IgD-negative memory B cell (primary cell): Measurements from ENCODE around the gene CEP55. TPM values are rescaled to one million over a fixed set of nuclear protein-coding genes. Genes with fewer than 3 reads are reported as not detected.

Experiments
- H3K27ac Mint-ChIP-seq, 3 donors: one replicate each; pipeline ENCODE4 v1.8.0; 2020 to 2022; ENCODE audit warnings: mild to moderate bottlenecking in 3 of 3, mixed read lengths in 3 of 3, moderate library complexity in 1 of 3
- H3K27me3 Mint-ChIP-seq: one replicate; pipeline ENCODE4 v1.8.0; 2021; ENCODE audit warnings: mixed read lengths
- H3K36me3 Mint-ChIP-seq: one replicate; pipeline ENCODE4 v1.8.0; 2020; ENCODE audit warnings: mild to moderate bottlenecking, mixed read lengths
- H3K4me1 Mint-ChIP-seq, 3 donors: one replicate each; pipeline ENCODE4 v1.8.0; 2020 to 2022; ENCODE audit warnings: mixed read lengths in 3 of 3, mild to moderate bottlenecking in 1 of 3
- H3K4me3 Mint-ChIP-seq, 4 donors: one replicate each; pipeline ENCODE4 v1.8.0; 2020 to 2022; ENCODE audit warnings: mild to moderate bottlenecking in 4 of 4, mixed read lengths in 4 of 4, moderate library complexity in 3 of 4
- H3K9me3 Mint-ChIP-seq, 3 donors: one replicate each; pipeline ENCODE4 v1.8.0; 2020 to 2021; ENCODE audit warnings: mixed read lengths in 3 of 3, mild to moderate bottlenecking in 1 of 3
- polyA plus RNA-seq: library from polyadenylated mRNA; unstranded; fragments of 300-500 nt; fragmentation: Illumina TruSeq; gene quantifications from one replicate; pipeline ENCODE4 v1.2.3, GENCODE V29; 2021

Gene CEP55
- polyA plus RNA-seq = 0.53 TPM

DNA sequence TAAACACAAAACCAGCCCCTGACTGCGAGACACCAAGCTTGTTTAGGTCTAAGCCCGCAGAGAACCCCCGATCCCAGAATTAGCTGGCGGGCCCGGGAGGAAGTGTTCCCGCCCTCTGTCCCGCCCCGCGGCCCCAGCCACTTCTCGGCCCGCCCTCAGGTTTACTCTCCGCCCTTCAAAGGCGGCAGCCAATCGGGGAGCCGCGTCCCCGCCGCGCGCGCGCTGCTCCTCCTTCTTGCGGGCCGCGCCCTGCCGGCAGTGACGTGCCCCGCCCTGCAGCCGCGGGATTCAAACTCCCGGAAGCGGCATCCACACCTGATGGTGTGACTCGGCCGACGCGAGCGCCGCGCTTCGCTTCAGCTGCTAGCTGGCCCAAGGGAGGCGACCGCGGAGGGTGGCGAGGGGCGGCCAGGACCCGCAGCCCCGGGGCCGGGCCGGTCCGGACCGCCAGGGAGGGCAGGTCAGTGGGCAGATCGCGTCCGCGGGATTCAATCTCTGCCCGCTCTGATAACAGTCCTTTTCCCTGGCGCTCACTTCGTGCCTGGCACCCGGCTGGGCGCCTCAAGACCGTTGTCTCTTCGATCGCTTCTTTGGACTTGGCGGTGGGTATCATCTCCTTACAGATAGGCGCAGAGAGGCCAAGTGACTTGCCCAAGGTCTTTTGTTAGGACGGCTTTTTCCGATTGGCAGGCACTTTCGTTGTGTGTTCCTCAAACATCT lies at the start of gene CEP55:
Gene CEP55, plus strand, starts transcription at position 291 of the 720 bp plus-strand sequence. CDS start 3,440 bp downstream, outside the sequence.
- peak within 1 kb of the TSS; percentile 85 to 97 (median 92) for H3K4me3 Mint-ChIP-seq

GRCh38 chr10:93447019-93447418 lies 49.4 kb upstream of the CEP55 start:
- Mint-ChIP-seq H3K27me3 (no peaks in the 10 kb centered on the region), H3K4me3 (no peak overlapping the region), H3K9me3 (no peaks in the 10 kb centered on the region), H3K27ac (peak overlapping the region in 1 of 3 donors; percentile 59), H3K4me1 (peaks cover 0 to 3% (median 2%) of the 10 kb centered on the region in 3 donors), H3K36me3 (peaks cover 2% of the 10 kb centered on the region)

More for the DNA sequence above, at the start of gene CEP55:
- H3K27ac Mint-ChIP-seq = peak within 1 kb of the TSS in 2 of 3 donors; percentile 66 to 91
- H3K9me3 Mint-ChIP-seq = no peaks in the 10 kb centered on the region
- no peaks in the 10 kb centered on the region for H3K36me3 Mint-ChIP-seq
- H3K27me3 Mint-ChIP-seq = no peaks in the 10 kb centered on the region
- H3K4me1 Mint-ChIP-seq = peaks cover 11 to 23% (median 12%) of the 10 kb centered on the region in 3 donors

DNA sequence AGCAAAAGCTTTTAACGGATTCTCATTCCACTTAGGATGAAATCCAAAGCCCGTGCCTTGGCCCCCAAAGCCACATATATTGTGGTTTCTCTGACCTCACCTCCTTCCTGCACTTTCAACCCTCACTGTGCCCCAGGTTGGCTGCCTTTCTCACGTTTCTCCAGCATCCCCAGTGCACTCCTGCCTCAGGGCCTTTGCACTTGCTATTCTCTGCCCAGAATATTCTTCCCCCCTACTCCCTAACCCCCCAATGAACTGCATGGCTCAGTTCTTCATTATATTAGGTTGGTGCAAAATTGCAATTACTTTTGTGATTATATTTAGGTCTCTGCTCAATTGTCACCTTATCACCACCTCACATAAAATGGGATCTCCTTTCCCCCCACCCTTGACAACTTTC lies 48.4 kb upstream of the CEP55 start:
- H3K4me1 Mint-ChIP-seq = peaks cover 0 to 5% (median 3%) of the 10 kb centered on the region in 3 donors
- no peaks in the 10 kb centered on the region for H3K9me3 Mint-ChIP-seq
- no peak overlapping the region for H3K27ac Mint-ChIP-seq
- H3K27me3 Mint-ChIP-seq = no peaks in the 10 kb centered on the region
- H3K36me3 Mint-ChIP-seq = peaks cover 2% of the 10 kb centered on the region
- H3K4me3 Mint-ChIP-seq = no peak overlapping the region

GRCh38 chr10:93451244-93451947 lies 45.0 kb upstream of the CEP55 start:
- Mint-ChIP-seq H3K4me3 (no peak overlapping the region), H3K27me3 (no peaks in the 10 kb centered on the region), H3K9me3 (no peaks in the 10 kb centered on the region), H3K36me3 (peaks cover 2% of the 10 kb centered on the region), H3K27ac (no peak overlapping the region), H3K4me1 (peaks cover 0 to 5% (median 0%) of the 10 kb centered on the region in 3 donors)

GRCh38 chr10:93452143-93452542 lies 44.3 kb upstream of the CEP55 start:
- Mint-ChIP-seq H3K4me3 (no peak overlapping the region), H3K27ac (no peak overlapping the region), H3K36me3 (peaks cover 2% of the 10 kb centered on the region), H3K9me3 (no peaks in the 10 kb centered on the region), H3K4me1 (peaks cover 0 to 5% (median 0%) of the 10 kb centered on the region in 3 donors), H3K27me3 (no peaks in the 10 kb centered on the region)

GRCh38 chr10:93454146-93454545 lies 42.3 kb upstream of the CEP55 start:
- Mint-ChIP-seq H3K27ac (no peak overlapping the region), H3K9me3 (no peaks in the 10 kb centered on the region), H3K36me3 (peaks cover 2% of the 10 kb centered on the region), H3K27me3 (no peaks in the 10 kb centered on the region), H3K4me1 (peaks cover 0 to 5% (median 0%) of the 10 kb centered on the region in 3 donors), H3K4me3 (no peak overlapping the region)

DNA sequence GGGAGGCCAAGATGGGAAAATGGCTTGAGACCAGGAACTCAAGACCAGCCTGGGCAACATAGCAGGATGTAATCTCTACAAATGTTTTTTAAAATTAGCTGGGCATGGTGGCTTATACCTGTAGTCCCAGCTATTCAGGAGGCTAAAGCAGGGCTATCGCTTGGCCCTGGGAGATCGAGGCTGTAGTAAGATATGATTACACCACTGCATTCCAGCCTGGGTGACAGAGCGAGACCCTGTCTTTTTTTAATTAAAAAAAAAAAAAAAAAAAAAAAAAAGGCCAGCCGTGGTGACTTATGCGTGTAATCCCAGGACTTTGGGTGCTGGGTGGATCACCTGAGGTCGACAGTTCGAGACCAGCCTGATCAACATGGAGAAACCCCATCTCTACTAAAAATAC lies 41.7 kb upstream of the CEP55 start:
- Mint-ChIP-seq H3K36me3 (peaks cover 2% of the 10 kb centered on the region), H3K4me3 (no peak overlapping the region), H3K27ac (no peak overlapping the region), H3K27me3 (no peaks in the 10 kb centered on the region), H3K9me3 (no peaks in the 10 kb centered on the region), H3K4me1 (peaks cover 0 to 5% (median 0%) of the 10 kb centered on the region in 3 donors)

- Mint-ChIP-seq H3K9me3 (no peaks in the 10 kb centered on the region), H3K4me1 (peaks cover 0 to 10% (median 0%) of the 10 kb centered on the region in 3 donors), H3K4me3 (no peak overlapping the region), H3K27me3 (no peaks in the 10 kb centered on the region), H3K27ac (no peak overlapping the region), H3K36me3 (no peaks in the 10 kb centered on the region)
These were observed 39.9 kb upstream of the CEP55 start for GRCh38 chr10:93456480-93456879.

DNA sequence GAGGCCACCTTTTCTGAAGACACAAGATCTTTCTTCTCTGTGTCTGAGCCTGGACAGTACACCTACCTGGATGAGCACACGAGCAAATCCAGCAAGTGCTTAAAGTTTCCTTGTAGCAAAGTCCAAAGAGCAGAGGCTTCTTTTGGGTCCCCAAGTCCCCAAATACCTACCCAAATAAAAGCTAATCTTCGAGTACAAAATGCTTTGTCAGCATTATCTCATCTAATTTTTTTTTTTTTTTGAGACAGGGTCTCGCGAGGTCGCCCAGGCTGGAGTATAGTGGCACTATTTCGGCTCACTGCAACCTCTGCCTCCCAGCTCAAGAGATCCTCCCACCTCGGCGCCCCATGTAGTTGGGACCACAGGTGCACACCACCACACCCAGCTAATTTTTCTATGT lies 38.9 kb upstream of the CEP55 start:
- peaks cover 0 to 10% (median 3%) of the 10 kb centered on the region in 3 donors for H3K4me1 Mint-ChIP-seq
- no peaks in the 10 kb centered on the region for H3K27me3 Mint-ChIP-seq
- no peak overlapping the region for H3K4me3 Mint-ChIP-seq
- no peaks in the 10 kb centered on the region for H3K9me3 Mint-ChIP-seq
- peaks cover 2% of the 10 kb centered on the region for H3K36me3 Mint-ChIP-seq
- no peak overlapping the region for H3K27ac Mint-ChIP-seq

DNA sequence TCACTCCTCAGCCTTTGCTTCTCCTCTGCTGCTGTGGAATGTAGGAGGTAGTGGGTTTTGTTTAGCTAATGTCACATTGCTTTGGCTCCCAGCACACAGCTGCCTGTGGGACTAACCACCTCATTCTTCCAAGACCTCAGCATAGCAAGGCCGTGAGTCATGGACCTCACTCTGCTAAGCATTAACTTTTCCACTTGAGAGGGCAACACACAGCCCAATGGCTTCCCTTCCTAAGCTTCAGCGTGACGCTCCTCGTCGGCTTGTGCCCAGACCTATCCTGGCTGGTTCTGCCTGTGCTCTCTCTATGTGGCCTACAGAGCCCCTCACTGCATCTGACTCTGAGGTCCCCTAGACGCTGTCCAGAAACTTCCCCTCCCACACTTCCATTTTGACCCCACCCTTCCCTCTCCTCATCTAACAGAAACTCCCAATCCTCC lies 37.6 kb upstream of the CEP55 start:
- H3K4me3 Mint-ChIP-seq = no peak overlapping the region
- H3K9me3 Mint-ChIP-seq = no peaks in the 10 kb centered on the region
- H3K27ac Mint-ChIP-seq = no peak overlapping the region
- peaks cover 2% of the 10 kb centered on the region for H3K36me3 Mint-ChIP-seq
- H3K4me1 Mint-ChIP-seq = peaks cover 7 to 15% (median 8%) of the 10 kb centered on the region in 3 donors
- no peaks in the 10 kb centered on the region for H3K27me3 Mint-ChIP-seq

DNA sequence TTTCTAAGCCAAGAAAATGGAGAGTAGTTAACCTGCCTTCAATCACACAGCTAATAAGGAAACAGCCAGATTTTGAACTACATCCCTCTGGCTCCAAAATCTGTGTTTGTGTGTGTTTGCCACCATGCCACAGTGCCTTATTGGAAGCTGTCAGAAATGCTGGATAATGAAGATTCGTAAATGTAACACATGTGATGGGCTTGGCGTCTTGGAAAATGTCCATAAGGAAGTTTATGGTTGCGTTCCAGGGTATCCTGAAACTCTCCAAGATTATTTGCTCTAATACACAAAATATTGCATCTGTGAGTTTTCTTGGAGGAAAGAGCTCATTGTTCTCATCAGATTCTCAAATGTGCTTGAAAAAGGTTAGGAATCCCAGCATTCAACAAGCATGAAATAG lies 36.9 kb upstream of the CEP55 start:
- peaks cover 2% of the 10 kb centered on the region for H3K36me3 Mint-ChIP-seq
- no peaks in the 10 kb centered on the region for H3K27me3 Mint-ChIP-seq
- H3K9me3 Mint-ChIP-seq = no peaks in the 10 kb centered on the region
- H3K27ac Mint-ChIP-seq = no peak overlapping the region
- H3K4me1 Mint-ChIP-seq = peaks cover 8 to 15% (median 13%) of the 10 kb centered on the region in 3 donors
- H3K4me3 Mint-ChIP-seq = no peak overlapping the region

GRCh38 chr10:93461109-93461806 lies 35.2 kb upstream of the CEP55 start:
- Mint-ChIP-seq H3K27ac (peak overlapping the region in 1 of 3 donors; percentile 48), H3K9me3 (no peaks in the 10 kb centered on the region), H3K27me3 (no peaks in the 10 kb centered on the region), H3K4me3 (no peak overlapping the region), H3K4me1 (peaks cover 8 to 18% (median 15%) of the 10 kb centered on the region in 3 donors), H3K36me3 (peaks cover 2% of the 10 kb centered on the region)

DNA sequence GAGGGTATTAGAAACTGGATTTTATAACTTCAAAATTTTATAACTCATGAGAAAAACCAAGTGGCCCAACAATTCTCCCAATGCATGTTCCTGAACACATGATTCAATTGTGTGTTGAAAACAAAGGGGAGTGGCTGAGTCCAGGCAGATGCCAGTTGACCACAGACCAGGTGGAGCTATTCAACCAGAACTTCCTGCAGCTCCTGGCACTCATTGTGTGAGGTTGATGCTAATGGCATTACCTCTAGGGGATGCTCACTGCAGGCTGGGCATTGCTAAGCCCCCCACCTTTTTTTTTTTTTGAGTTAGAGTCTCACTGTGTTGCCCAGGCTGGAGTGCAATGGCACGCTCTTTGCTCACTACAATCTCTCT lies 34.6 kb upstream of the CEP55 start:
- Mint-ChIP-seq H3K9me3 (no peaks in the 10 kb centered on the region), H3K27ac (peak overlapping the region in 1 of 3 donors; percentile 92), H3K4me3 (no peak overlapping the region), H3K4me1 (peaks cover 8 to 18% (median 15%) of the 10 kb centered on the region in 3 donors), H3K27me3 (no peaks in the 10 kb centered on the region), H3K36me3 (peaks cover 3% of the 10 kb centered on the region)

- H3K36me3 Mint-ChIP-seq = peaks cover 3% of the 10 kb centered on the region
- no peaks in the 10 kb centered on the region for H3K9me3 Mint-ChIP-seq
- H3K27me3 Mint-ChIP-seq = no peaks in the 10 kb centered on the region
- peaks cover 8 to 18% (median 15%) of the 10 kb centered on the region in 3 donors for H3K4me1 Mint-ChIP-seq
- H3K27ac Mint-ChIP-seq = peak overlapping the region in 1 of 3 donors; percentile 92
- H3K4me3 Mint-ChIP-seq = no peak overlapping the region
These were observed 34.0 kb upstream of the CEP55 start for GRCh38 chr10:93462371-93462770.

GRCh38 chr10:93462881-93463280 lies 33.5 kb upstream of the CEP55 start:
- H3K27me3 Mint-ChIP-seq = no peaks in the 10 kb centered on the region
- no peak overlapping the region for H3K4me3 Mint-ChIP-seq
- no peaks in the 10 kb centered on the region for H3K9me3 Mint-ChIP-seq

More at GRCh38 chr10:93462881-93463280, 33.5 kb upstream of the CEP55 start:
- H3K27ac Mint-ChIP-seq = no peak overlapping the region
- peaks cover 8 to 18% (median 15%) of the 10 kb centered on the region in 3 donors for H3K4me1 Mint-ChIP-seq
- peaks cover 3% of the 10 kb centered on the region for H3K36me3 Mint-ChIP-seq
